ENCODE measurements around the gene TIMM50. TPM values are rescaled to one million over a fixed set of nuclear protein-coding genes. Genes with fewer than 3 reads are reported as not detected.
A peak's percentile ranks its signal among the peaks of the same experiment; 100 is the strongest.

TIMM50 gene
- total and polyA plus RNA-seq, 7 donors: 70.5 to 189 (median 86.1) TPM

GRCh38 chr19:39497996-39498797 lies 17.6 kb downstream of the TIMM50 start:
- intact Hi-C loops (cut with DNase I): loop anchor here in 1 of 2 donors (5.0 kb wide), 1 partner anchor 34 kb away; the partner anchor contains the start of gene EID2B
- DNase-seq (no peak), ATAC-seq (peak; percentile 45 to 77 (median 70))
- Histone ChIP-seq H3K9me3 (no peaks in the 10 kb centered on the region), H3K27me3 (ENCODE audit: insufficient read depth in 3 of 3, low read length in 2 of 3) (peaks cover 0 to 67% (median 24%) of the 10 kb centered on the region in 3 donors), H3K4me1 (peaks cover 18% of the 10 kb centered on the region), H3K4me3 (peak overlapping the region; percentile 34), H3K36me3 (ENCODE audit: insufficient read depth in 1 of 2, low read depth in 1 of 2) (no peaks in the 10 kb centered on the region), H3K27ac (no peak overlapping the region)
- WGBS, 3 donors: 1 to 2% (median 1%) methylated on average over 36 to 40 of the region's 40 CpGs
- peak; percentile 49 for TF ChIP-seq CTCF (IDR thresholded peaks at IDR 0.05)

- Histone ChIP-seq H3K4me3 (peak within 1 kb of the TSS; percentile 34), H3K9me3 (no peaks in the 10 kb centered on the region), H3K4me1 (peaks cover 18% of the 10 kb centered on the region), H3K27me3 (ENCODE audit: insufficient read depth in 3 of 3, low read length in 2 of 3) (peaks cover 0 to 75% (median 31%) of the 10 kb centered on the region in 3 donors), H3K27ac (no peak within 1 kb of the TSS), H3K36me3 (ENCODE audit: insufficient read depth in 1 of 2, low read depth in 1 of 2) (no peaks in the 10 kb centered on the region)
- DNase-seq (no peak), ATAC-seq (no peak)
- intact Hi-C loops (cut with DNase I): loop anchor here in 1 of 2 donors (5.0 kb wide), 1 partner anchor 33 kb away; the partner anchor contains the start of gene EID2B
- TF ChIP-seq CTCF (IDR thresholded peaks at IDR 0.05): no peak
- 1 to 2% (median 2%) methylated on average over 39 to 60 of the region's 60 CpGs for WGBS, 3 donors
These were observed 18.4 kb downstream of the TIMM50 start, which contains the start of gene DLL3 for GRCh38 chr19:39498798-39499642. TSS of gene DLL3 (plus strand) at chr19:39498947. CDS start at chr19:39498975, 28 bp downstream.

GRCh38 chr19:39499932-39500331 lies 19.3 kb downstream of the TIMM50 start:
- H3K4me3 ChIP-seq: no peak overlapping the region
- intact Hi-C loops (cut with DNase I): loop anchor here in 1 of 2 donors (5.0 kb wide), 1 partner anchor 32 kb away; the partner anchor contains the start of gene EID2B
- no peaks in the 10 kb centered on the region for H3K36me3 ChIP-seq (ENCODE audit: insufficient read depth in 1 of 2, low read depth in 1 of 2)
- WGBS, 3 donors: 70 to 76% (median 73%) methylated on average over 8 of the region's 8 CpGs
- DNase-seq (no peak), ATAC-seq (no peak)
- H3K27ac ChIP-seq: no peak overlapping the region
- H3K9me3 ChIP-seq: no peaks in the 10 kb centered on the region
- H3K4me1 ChIP-seq: peaks cover 18% of the 10 kb centered on the region
- peaks cover 0 to 84% (median 33%) of the 10 kb centered on the region in 3 donors for H3K27me3 ChIP-seq (ENCODE audit: insufficient read depth in 3 of 3, low read length in 2 of 3)
- no peak for TF ChIP-seq CTCF (IDR thresholded peaks at IDR 0.05)

GRCh38 chr19:39500543-39500942 lies 19.9 kb downstream of the TIMM50 start:
- Histone ChIP-seq H3K4me1 (peaks cover 18% of the 10 kb centered on the region), H3K27ac (no peak overlapping the region), H3K4me3 (no peak overlapping the region), H3K9me3 (no peaks in the 10 kb centered on the region), H3K27me3 (ENCODE audit: insufficient read depth in 3 of 3, low read length in 2 of 3) (peaks cover 0 to 90% (median 38%) of the 10 kb centered on the region in 3 donors), H3K36me3 (ENCODE audit: insufficient read depth in 1 of 2, low read depth in 1 of 2) (no peaks in the 10 kb centered on the region)
- TF ChIP-seq CTCF (IDR thresholded peaks at IDR 0.05): no peak
- ATAC-seq (no peak), DNase-seq (no peak)
- intact Hi-C loops (cut with DNase I): no loop called here
- WGBS, 3 donors: 49 to 66% (median 54%) methylated on average over 4 of the region's 4 CpGs
